Endothelial cell of umbilical vein (primary cell): ENCODE results near the gene KCNF1. TPM values are rescaled to one million over a fixed set of nuclear protein-coding genes. Genes with fewer than 3 reads are reported as not detected.

Source experiments
- BruUV-seq: library from RNA; stranded (reverse); fragments of 400-500 nt; replicated peaks from 2 replicates; lab custom pipeline; 2021; lab: Mats Ljungman, UMichigan
- CTCF ChIA-PET: fragments of 300-600, 350-600 bp; sonication (Branson Sonifier 250); formaldehyde crosslinking; loops from one replicate; lab custom pipeline; 2021; ENCODE audit warnings: antibody characterized with exemption, inconsistent platforms; lab: Charles Lee
- POLR2A ChIA-PET: fragments of 300-600, 350-600 bp; sonication (Branson Sonifier 250); formaldehyde crosslinking; loops from one replicate; lab custom pipeline; 2021; ENCODE audit warnings: antibody characterized with exemption, inconsistent platforms; lab: Charles Lee
- DNase-seq: peaks from one replicate; pipeline ENCODE4 v3.0.0-alpha.2; 2011; ENCODE audit warnings: low read depth, low spot score
- FAIRE-seq: peaks from 2 replicates; lab custom pipeline; 2011; peaks lifted over from hg19 to GRCh38; lab: Jason Lieb, UNC
- H2AFZ ChIP-seq: 2 replicates; pipeline ENCODE4 v1.6.0; 2012; ENCODE audit warnings: low read depth, low read length, control low read depth, inconsistent platforms
- H3K27ac ChIP-seq: 2 replicates; pipeline ENCODE4 v1.5.1; 2011; ENCODE audit warnings: low read depth, mild to moderate bottlenecking, control low read depth, low read length, moderate library complexity; ENCODE audit not compliant: insufficient read depth
- H3K27me3 ChIP-seq, 2 experiments: 2 replicates each; pipeline versions ENCODE4 v1.6.0 to v1.6.1; 2011; ENCODE audit warnings: low read length in 2 of 2, mixed read lengths in 1 of 2; ENCODE audit not compliant: control insufficient read depth in 2 of 2, insufficient read depth in 2 of 2
- H3K36me3 ChIP-seq, 2 experiments: 2 replicates in 1 of 2; 3 replicates in 1 of 2; pipeline ENCODE4 v1.5.1; 2011; ENCODE audit warnings: low read length in 2 of 2, mild to moderate bottlenecking in 1 of 2, moderate library complexity in 1 of 2; ENCODE audit not compliant: control insufficient read depth in 2 of 2, insufficient read depth in 2 of 2; ENCODE audit errors: extremely low read depth in 1 of 2
- H3K4me1 ChIP-seq: 3 replicates; pipeline ENCODE4 v1.5.1; 2011; ENCODE audit warnings: mild to moderate bottlenecking, low read length; ENCODE audit not compliant: control insufficient read depth, insufficient read depth; ENCODE audit errors: extremely low read depth
- H3K4me2 ChIP-seq: 2 replicates; pipeline ENCODE4 v1.6.1; 2011; ENCODE audit warnings: low read length, control low read depth, mixed read lengths; ENCODE audit not compliant: insufficient read depth
- H3K4me3 ChIP-seq, 3 experiments: fragments of 200-600 bp in 1 of 3; sonication (generic), shearing (Covaris generic) in 1 of 3; replicated peaks in 1 of 3; 2 replicates each; pipeline ENCODE4 v1.5.1; 2011 to 2016; ENCODE audit warnings: control low read depth in 3 of 3, low read length in 3 of 3, mild to moderate bottlenecking in 2 of 3, inconsistent platforms in 1 of 3, low read depth in 1 of 3, moderate library complexity in 1 of 3; ENCODE audit not compliant: insufficient read depth in 1 of 3
- H3K79me2 ChIP-seq: 2 replicates; pipeline ENCODE4 v1.6.0; 2012; ENCODE audit warnings: low read length, inconsistent platforms; ENCODE audit not compliant: control insufficient read depth, insufficient read depth
- H3K9ac ChIP-seq: replicated peaks from 2 replicates; pipeline ENCODE3; 2011; ENCODE audit warnings: low read length, control low read depth; ENCODE audit not compliant: insufficient read depth; ENCODE audit errors: extremely low read depth
- H3K9me1 ChIP-seq: replicated peaks from 3 replicates; pipeline ENCODE4 v1.6.0; 2011; ENCODE audit warnings: mild to moderate bottlenecking, low read length; ENCODE audit not compliant: control insufficient read depth, insufficient read depth; ENCODE audit errors: extremely low read depth
- H3K9me3 ChIP-seq: replicated peaks from 2 replicates; pipeline ENCODE4 v1.5.1; 2012; ENCODE audit warnings: low read length, inconsistent platforms; ENCODE audit not compliant: control insufficient read depth, insufficient read depth
- H4K20me1 ChIP-seq: replicated peaks from 2 replicates; pipeline ENCODE3; 2011; ENCODE audit warnings: mild to moderate bottlenecking, low read length; ENCODE audit not compliant: control insufficient read depth, insufficient read depth; ENCODE audit errors: extremely low read depth
- EZH2 ChIP-seq: IDR thresholded peaks from 2 replicates; pipeline ENCODE4 v1.6.1; 2012; ENCODE audit warnings: borderline replicate concordance, low read depth, mild to moderate bottlenecking, moderate library complexity, low read length, inconsistent platforms; ENCODE audit not compliant: severe bottlenecking
- FOS ChIP-seq: IDR thresholded peaks from 2 replicates; pipeline ENCODE4 v1.6.1; 2011; ENCODE audit warnings: mild to moderate bottlenecking, low read length, moderate library complexity, borderline replicate concordance; ENCODE audit not compliant: insufficient read depth
- GATA2 ChIP-seq: IDR thresholded peaks from 2 replicates; pipeline ENCODE4 v1.7.0; 2011; ENCODE audit warnings: low read depth, mild to moderate bottlenecking, moderate library complexity, mixed read lengths, low read length; ENCODE audit not compliant: insufficient read length, insufficient read depth
- JUN ChIP-seq: IDR thresholded peaks from 2 replicates; pipeline ENCODE4 v1.6.1; 2011; ENCODE audit warnings: borderline replicate concordance, low read depth; ENCODE audit not compliant: insufficient read length, insufficient read depth
- dilution Hi-C: fragments of 300-500 bp; cut with MboI; formaldehyde crosslinking; loops from one replicate; pipeline ENCODE4 v1.15.0; 2019; ENCODE audit warnings: low sequenced_read_pairs; ENCODE audit not compliant: extremely low pct_ligation_motif_present
- intact Hi-C: fragments of 100-400 bp; cut with micrococcal nuclease; formaldehyde crosslinking; loops from one replicate; pipeline ENCODE4 v1.10.0; 2022
- polyA plus RNA-seq, 4 experiments: library from polyadenylated mRNA; depleted of rRNA in 3 of 4; stranded (reverse) in 3 of 4; unstranded in 1 of 4; fragments of >200 nt; gene quantifications; 2 replicates each; pipeline versions ENCODE4 v1.2.1 to v1.2.3, GENCODE V29; 2011 to 2012; ENCODE audit warnings: missing spikeins in 1 of 4
- total RNA-seq: library from RNA; stranded (reverse); gene quantifications from 2 replicates; pipeline ENCODE4 v1.2.3, GENCODE V29; 2021
- TF ChIP-seq, protein P1 (sequence below), 2 donors: IDR thresholded peaks; 1 replicate in 1 of 2; 2 replicates in 1 of 2; pipeline ENCODE4 v1.5.1; 2011; ENCODE audit warnings: low read length in 2 of 2, mild to moderate bottlenecking in 2 of 2, moderate library complexity in 2 of 2, control low read depth in 1 of 2, inconsistent platforms in 1 of 2, low read depth in 1 of 2; ENCODE audit not compliant: insufficient read depth in 1 of 2; ENCODE audit errors: extremely low read depth in 1 of 2

The KCNF1 gene
- total and polyA plus RNA-seq, 2 donors (not counting 3 experiments of a cell fraction or from before 2014, with no cell fraction given): 0.23 to 0.42 TPM

DNA sequence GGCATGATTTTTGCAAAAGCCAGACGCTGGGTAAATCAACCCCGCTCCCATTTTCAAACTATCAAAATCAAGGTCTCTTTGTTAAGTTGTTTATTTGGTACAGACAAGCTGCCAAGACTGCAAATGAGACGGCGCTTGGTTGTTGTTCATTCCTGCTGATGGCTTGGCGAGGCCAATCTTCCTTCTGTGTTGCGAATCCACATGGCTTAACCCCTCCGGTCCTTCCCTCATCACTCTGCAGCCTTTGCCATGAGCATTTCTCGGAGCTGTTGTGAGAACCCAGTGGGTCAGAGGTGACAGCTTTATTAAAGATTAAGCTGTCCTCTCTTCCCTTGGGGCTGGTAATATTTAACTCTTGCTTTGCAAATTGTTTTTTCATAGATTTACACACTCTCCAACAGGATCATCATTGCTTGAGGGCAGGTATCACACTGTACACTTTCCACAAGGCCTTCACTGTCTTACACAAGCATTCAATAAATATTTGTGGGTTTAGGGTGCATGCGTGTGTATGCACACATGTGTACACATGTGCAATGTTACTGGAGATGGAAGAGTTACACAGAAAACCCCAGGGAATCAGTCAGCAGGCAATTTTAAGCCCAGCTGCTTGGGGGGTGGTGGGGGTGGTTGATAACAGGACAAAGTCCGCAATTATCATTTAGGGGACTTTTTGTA is 27.8 kb upstream of the KCNF1 start:
- FAIRE-seq (no peak), DNase-seq (no peak)
- H3K9me1 ChIP-seq: no peaks in the 10 kb centered on the region
- H3K9ac ChIP-seq: no peak overlapping the region
- no peak overlapping the region for H3K27ac ChIP-seq
- ChIA-PET CTCF (interaction anchor here (0.7 to 0.9 kb wide), 2 partner anchors 12 to 239 kb away, joined by 3 read pairs; no protein-coding TSS in a partner anchor), POLR2A (no interaction called here)
- no peak for TF ChIP-seq FOS
- TF ChIP-seq, protein P1, sequence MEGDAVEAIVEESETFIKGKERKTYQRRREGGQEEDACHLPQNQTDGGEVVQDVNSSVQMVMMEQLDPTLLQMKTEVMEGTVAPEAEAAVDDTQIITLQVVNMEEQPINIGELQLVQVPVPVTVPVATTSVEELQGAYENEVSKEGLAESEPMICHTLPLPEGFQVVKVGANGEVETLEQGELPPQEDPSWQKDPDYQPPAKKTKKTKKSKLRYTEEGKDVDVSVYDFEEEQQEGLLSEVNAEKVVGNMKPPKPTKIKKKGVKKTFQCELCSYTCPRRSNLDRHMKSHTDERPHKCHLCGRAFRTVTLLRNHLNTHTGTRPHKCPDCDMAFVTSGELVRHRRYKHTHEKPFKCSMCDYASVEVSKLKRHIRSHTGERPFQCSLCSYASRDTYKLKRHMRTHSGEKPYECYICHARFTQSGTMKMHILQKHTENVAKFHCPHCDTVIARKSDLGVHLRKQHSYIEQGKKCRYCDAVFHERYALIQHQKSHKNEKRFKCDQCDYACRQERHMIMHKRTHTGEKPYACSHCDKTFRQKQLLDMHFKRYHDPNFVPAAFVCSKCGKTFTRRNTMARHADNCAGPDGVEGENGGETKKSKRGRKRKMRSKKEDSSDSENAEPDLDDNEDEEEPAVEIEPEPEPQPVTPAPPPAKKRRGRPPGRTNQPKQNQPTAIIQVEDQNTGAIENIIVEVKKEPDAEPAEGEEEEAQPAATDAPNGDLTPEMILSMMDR (IDR thresholded peaks at IDR 0.05; ENCODE audit: extremely low read depth in 1 of 2, insufficient read depth in 1 of 2, low read depth in 1 of 2, low read length in 2 of 2): no peak
- no peak for TF ChIP-seq JUN
- no peak for TF ChIP-seq GATA2
- TF ChIP-seq EZH2: no peak
- dilution Hi-C loops: no loop called here
- intact Hi-C loops: no loop called here
- no peaks in the 10 kb centered on the region for H3K27me3 ChIP-seq
- H3K36me3 ChIP-seq: no peaks in the 10 kb centered on the region
- no peak overlapping the region for H3K4me3 ChIP-seq
- H4K20me1 ChIP-seq: no peaks in the 10 kb centered on the region
- no TSS peak for BruUV-seq
- no peak overlapping the region for H3K4me2 ChIP-seq
- no peaks in the 10 kb centered on the region for H3K4me1 ChIP-seq
- no peaks in the 10 kb centered on the region for H3K9me3 ChIP-seq
- no peak overlapping the region for H2AFZ ChIP-seq
- H3K79me2 ChIP-seq: no peaks in the 10 kb centered on the region
